LNCaP clone FGC (cell line): Measurements from ENCODE around the gene KRTAP3-1.

Experiments used
- DNase-seq: peaks from one replicate; pipeline ENCODE4 v3.0.0-alpha.2; 2011; ENCODE audit warnings: low read depth
- H3K4me3 ChIP-seq: 2 replicates; pipeline ENCODE4 v1.5.1; 2011; ENCODE audit warnings: mild to moderate bottlenecking, low read depth, low read length, control low read depth
- CTCF ChIP-seq: IDR thresholded peaks from 2 replicates; pipeline ENCODE4 v1.5.1; 2012; ENCODE audit warnings: mild to moderate bottlenecking; ENCODE audit not compliant: control insufficient read depth, insufficient read depth; ENCODE audit errors: extremely low read depth

KRTAP3-1 gene

GRCh38 chr17:40975516-40975915, 33.4 kb downstream of the KRTAP3-1 start:
- no peak for DNase-seq
- H3K4me3 ChIP-seq, result no peak overlapping the region
- no peak for TF ChIP-seq CTCF

GRCh38 chr17:40974366-40974765, 34.6 kb downstream of the KRTAP3-1 start:
- TF ChIP-seq CTCF, result no peak
- no peak for DNase-seq
- no peak overlapping the region for H3K4me3 ChIP-seq

GRCh38 chr17:40967582-40967981, 41.3 kb downstream of the KRTAP3-1 start:
- no peak for DNase-seq
- no peak overlapping the region for H3K4me3 ChIP-seq
- TF ChIP-seq CTCF, result no peak

GRCh38 chr17:40966848-40967247, 42.1 kb downstream of the KRTAP3-1 start, which contains the start of gene KRT39:
KRT39 (minus strand) TSS chr17:40966948; CDS start chr17:40966856, 92 bp downstream.
- TF ChIP-seq CTCF, result no peak
- DNase-seq, result no peak

GRCh38 chr17:40963838-40964237, 45.1 kb downstream of the KRTAP3-1 start:
- H3K4me3 ChIP-seq, result no peak overlapping the region
- no peak for DNase-seq
- peak; percentile 56 for TF ChIP-seq CTCF

More at GRCh38 chr17:40966848-40967247, 42.1 kb downstream of the KRTAP3-1 start, which contains the start of gene KRT39:
- no peak within 1 kb of the TSS for H3K4me3 ChIP-seq

GRCh38 chr17:40962059-40962561, 46.8 kb downstream of the KRTAP3-1 start:
- no peak for TF ChIP-seq CTCF
- no peak for DNase-seq
- no peak overlapping the region for H3K4me3 ChIP-seq

- DNase-seq, result no peak
- TF ChIP-seq CTCF, result no peak
- H3K4me3 ChIP-seq, result no peak overlapping the region
Observed at GRCh38 chr17:40961591-40961990, 47.3 kb downstream of the KRTAP3-1 start.
